GM19023 (cell line): ENCODE measurements around the gene HLA-DQB1.

ENCODE experiments used
- ATAC-seq: cut with Tn5 transposase; IDR thresholded peaks from one replicate; pipeline ENCODE4 v1.9.1; 2021; ENCODE audit warnings: mild to moderate bottlenecking, moderate library complexity; ENCODE audit not compliant: unreplicated experiment

Gene HLA-DQB1

DNA sequence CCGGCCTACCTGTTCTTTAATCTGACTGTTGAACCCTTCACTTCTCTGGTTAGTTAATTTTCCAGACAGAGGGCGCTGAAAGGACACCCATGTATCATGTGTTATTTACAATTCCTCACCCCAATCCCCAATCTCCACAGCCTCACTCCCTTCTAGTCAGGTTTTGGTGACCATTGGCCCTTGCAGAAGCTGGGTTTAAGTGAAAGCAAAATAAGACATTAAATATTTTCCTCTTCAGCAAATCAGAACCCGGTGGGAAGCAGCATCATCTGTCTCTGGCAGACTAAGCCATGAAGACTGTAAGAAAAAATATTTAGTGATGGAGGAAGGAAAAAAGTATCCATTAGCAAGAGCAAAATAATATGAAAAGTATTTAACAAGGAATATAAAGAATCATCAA is 38.6 kb downstream of the HLA-DQB1 start:
- ATAC-seq: no peak

DNA sequence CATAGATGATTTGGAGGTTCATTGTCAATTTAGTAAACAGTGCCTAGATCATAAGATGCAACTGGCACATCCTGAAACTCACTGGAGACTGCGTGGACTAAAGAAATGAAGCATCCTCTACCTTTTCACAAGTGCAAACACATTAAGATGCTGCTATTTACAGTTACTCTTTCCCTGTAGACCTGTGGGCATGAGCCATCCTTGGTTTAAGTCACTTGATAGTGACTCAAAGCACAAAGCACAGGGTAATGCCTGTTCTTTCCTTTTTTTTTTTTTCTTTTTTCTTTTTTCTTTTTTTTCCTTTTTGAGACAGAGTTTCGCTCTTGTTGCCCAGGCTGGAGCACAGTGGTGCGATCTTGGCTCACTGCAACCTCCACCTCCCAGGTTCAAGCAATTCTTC is 39.2 kb downstream of the HLA-DQB1 start:
- ATAC-seq: no peak

DNA sequence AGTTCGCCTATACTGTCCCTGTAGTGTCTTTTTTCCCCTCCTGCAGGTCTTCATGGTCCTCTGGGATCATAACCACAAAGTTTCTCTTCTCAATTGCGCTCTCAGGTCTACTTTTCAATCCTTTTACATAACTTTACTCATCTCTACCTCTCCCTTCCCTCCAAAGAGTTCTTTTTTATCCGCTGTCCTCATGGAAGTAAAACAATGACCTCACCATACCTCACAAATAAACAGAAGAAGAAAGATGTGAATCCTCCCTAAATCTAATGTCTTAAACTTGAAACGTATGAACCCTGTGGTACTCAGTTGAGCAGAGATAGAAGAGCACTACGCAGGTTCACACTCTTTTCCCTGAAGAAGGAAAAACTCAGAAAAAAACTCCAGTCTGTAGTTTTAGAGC is 41.3 kb downstream of the HLA-DQB1 start:
- no peak for ATAC-seq

DNA sequence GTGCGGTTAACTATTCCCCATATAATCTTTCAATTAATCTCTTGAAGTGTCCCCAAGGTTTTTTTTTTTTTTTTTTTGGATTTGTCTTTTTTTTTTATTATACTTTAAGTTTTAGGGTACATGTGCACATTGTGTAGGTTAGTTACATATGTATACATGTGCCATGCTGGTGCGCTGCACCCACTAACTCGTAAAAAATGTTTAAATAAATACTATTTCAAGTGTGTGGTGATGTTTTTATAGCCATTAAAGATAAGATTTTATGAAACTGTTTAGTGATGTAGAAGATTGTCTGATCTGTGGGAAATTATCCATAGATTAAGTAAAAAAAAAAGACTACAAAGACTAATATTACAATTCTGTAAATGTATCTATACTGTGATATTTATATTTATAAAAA is 41.9 kb downstream of the HLA-DQB1 start:
- ATAC-seq: no peak

DNA sequence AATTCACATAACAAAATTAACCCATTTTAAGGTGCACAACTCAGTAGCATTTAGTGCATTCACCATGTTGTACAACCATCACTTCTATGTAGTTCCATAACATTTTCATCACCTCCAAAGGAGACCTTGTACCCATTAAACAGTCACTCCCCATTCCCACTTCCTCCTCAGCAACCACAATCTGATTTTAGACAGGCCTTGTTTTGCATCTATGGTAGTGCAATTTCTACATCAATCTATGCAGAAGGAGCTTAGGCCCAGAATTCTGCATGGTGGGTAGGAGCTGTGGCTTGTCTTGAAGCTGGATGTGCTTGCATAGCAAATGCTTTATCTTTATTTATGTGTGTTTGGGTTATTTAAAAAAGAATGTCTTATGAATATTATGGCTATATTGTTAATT is 42.8 kb downstream of the HLA-DQB1 start:
- no peak for ATAC-seq

DNA sequence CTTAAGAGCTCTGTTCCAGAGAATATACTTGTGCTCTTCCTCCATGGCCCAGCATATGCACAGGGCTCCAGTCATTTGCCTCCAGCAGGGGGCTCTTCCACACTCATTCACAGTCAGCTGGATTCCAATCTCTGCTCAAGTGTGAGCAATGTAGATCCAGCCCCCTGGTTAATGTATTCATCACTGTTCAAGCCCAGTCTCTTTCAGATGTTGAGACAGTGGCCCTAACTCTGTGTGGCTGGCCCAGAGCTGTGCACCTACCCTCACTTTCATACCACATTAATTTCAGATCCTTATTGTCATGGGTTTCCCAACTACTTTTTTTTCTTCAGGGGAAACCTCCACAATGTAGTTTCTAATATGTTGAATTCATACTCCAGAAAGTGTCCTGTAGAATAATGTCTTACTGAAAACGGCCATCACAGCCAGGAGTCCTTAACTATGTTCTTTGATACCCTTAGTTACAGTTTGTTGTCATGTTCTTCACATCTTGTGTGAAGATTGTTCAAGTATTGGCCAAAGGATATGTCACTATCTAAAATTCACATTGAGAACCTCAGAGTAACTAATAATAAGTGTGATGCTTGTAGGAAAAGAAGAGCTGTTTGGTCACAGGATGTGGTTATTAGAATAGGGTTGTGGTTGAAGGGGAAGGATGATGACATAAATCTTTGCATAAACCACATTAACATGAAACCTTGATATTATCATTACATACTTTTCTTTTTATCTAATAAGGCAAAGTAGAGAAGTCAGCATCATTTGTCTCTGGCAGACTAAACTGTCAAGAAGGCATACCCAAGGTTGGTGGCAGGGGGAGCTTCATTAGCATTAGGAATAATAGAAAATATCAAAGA is 43.7 kb downstream of the HLA-DQB1 start:
- ATAC-seq: peak; percentile 75

DNA sequence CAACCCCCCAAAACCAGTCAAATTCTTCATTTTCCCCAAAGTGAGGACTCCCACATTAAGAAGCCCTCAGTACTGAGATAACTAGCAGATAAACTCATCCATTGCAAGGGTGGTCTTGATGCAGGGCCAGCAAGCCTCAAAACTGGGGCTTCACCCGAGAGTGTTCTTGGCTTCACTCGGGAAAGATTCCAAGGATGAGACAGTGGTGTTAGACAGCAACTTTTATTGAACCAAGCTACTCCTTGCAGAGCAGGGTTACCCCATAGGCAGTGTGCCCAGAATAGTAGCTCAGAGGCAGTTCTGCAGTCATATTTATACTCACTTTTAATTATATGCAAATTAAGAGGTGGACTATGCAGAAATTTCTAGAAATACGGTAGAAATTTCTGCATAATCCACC is 45.1 kb downstream of the HLA-DQB1 start:
- ATAC-seq: no peak

DNA sequence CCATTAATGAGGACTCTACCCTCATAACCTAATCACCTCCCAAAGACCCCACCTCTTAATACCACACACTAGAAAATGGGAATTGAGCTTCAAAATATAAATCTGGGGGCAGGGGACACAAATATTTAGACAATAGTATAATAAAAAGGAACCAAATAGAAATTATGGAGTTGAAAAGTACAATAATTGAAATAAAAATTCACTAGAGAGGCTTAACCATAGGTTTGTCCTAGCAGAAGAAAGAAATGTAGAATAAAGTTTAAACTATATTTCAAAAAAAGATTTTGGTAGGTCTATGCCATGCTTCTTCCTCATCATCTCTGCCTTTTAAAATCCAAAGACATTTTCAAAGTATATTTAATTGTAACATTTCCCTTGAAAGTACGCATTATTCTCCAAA is 48.7 kb downstream of the HLA-DQB1 start:
- no peak for ATAC-seq

DNA sequence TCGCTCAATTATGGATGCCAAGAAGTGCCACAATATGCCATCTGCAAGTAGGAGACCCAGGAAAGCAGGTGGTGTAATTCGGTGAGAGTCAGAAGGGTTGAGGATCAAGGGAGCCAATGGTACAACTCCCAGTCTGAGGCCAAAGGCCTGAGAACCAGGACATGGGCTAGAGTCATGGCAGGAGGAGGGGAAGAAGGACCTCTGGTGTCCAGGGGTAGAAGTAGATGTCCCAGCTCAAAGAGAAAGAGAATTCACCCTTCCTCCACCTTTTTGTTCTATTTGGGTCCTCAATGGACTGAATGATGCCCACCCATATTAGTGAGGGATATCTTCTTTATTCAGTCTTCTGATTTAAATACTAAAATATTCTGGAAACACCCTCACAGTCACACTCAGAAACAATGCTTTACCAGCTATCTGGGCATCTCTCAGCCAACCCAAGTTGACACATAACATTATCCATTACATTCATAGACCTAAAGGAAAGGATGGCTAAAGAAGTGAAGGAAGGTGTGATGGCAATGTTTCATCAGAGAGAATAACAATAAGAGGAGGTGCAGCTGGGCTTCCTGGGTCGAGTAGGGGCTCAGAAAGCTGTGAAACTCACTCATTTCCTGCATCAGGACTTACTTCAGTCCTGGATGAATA is 50.4 kb downstream of the HLA-DQB1 start:
- no peak for ATAC-seq

DNA sequence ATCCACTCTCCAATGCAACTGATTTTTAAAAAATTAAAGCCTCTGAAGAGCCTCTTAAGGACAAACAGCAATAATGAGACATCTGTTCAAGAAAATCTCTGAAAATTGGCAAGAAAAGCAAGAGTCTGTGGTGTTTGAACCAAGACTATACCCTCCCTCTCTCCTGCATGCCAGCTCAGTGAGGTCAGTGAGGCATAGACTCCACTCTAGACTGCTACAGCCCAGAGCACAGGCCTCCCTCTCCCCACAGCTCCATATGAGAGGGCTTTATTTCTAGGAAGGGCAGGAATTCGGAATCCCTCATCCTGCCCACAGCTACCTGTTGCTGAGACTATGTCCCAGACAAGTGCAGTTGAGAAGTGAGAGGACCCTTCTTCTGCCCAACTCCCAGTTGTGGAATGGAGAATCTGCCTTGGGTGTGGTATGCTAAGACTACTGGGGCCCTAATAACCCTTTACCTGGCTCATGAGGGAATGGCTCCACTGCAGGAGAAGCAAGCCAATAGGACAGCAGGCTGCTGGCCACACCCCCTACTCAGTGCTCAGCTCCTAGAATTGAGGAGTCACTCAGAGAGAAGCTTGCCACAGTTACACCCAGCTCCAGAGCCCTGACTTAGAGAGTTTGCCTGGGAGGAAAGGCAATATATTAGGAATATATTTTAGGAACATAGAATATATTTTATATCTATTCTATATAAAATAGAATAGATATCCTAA is 51.9 kb downstream of the HLA-DQB1 start:
- ATAC-seq: no peak

DNA sequence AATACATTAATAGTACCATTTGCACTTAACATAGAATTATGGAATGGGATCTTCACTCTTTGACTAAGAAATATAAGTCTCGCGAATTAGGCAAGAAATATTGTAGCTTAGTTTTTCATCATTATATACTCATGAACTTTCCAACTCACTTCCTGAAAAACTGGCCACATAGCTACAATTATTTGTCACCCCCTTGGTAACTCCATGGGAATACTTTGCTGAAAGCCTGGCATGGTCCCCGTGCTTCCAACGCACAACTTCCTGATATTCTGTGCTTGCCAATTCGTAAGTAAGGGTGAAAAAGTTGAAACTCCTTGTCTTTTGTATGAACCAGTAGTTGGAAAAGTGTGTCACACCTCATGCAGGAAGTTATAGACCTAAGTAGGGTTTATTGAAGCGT is 53.0 kb downstream of the HLA-DQB1 start:
- ATAC-seq: no peak

DNA sequence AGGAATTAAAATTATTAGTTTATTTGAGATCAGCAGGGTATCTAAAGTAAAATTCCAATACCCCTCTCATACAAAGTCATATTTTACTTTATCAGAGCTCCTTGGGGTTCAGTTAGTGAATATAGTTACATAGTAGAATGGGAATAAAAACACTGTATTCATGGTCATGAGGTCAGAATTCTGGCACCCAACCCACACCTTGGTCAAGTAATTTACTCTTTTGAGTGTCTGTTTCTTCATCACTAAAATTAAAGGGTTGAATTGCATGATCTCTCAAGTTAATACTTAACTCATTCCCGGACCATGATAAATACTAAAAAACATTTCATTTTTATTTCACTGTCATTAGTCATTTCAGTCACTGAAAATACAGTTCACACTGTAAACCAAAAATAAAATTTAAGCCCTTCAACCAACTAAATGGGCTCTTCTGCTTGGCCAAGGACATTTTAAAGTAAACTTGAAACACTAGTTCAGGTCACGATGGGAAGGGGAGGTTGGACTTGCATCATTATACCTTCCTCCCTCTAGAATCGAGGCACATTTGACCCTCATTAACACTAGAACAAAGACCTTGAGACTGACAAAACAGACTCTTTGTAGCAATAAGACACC is 55.7 kb downstream of the HLA-DQB1 start:
- ATAC-seq: no peak

DNA sequence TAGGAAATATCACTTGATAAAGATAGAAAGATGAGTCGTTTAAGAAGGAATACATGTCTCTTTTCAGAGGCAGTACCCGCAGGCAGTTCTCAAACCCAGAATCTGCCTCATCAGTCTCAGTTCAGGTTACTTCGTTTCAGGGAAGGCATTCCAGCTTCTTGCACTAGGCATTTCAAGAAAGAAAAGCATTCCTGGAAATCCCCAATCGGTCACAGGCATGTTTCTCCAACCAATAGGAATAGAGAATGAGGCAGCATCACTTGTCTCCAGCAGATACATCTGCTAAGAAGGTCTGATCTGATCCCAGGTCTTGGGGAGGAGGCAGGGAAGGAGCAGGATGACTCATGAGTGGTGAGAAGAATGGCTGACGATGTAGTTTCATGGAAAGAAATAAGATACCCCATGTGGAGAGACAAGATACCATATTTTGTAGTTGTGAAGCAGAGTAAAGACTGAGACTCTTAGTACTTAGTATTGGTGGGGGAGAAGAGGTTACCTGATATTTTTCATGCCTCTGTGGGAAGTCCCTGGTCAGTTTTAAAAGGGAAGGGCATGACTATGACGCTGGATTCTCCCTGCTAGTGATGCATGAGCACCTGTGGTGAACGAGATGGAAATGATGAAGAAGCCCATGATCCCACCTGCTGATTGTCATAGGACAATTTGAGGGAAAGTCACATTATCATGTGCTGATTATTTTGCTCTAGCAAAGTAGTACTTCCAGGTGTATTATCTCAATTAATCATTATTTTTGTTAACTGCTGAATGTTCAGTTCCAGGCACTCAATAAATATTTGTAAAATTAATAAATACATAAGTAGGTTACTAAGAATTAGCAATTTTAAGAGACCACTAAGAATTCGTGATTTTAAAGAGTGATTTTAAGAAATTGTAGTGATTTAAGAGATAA is 56.5 kb downstream of the HLA-DQB1 start:
- ATAC-seq: peak; percentile 93
